COLO829 (cell line): Measurements from ENCODE around the gene VWC2.

ENCODE experiments used
- DNase-seq: peaks from one replicate; pipeline ENCODE4 v3.0.0; 2012; ENCODE audit warnings: low spot score

The VWC2 gene

DNA sequence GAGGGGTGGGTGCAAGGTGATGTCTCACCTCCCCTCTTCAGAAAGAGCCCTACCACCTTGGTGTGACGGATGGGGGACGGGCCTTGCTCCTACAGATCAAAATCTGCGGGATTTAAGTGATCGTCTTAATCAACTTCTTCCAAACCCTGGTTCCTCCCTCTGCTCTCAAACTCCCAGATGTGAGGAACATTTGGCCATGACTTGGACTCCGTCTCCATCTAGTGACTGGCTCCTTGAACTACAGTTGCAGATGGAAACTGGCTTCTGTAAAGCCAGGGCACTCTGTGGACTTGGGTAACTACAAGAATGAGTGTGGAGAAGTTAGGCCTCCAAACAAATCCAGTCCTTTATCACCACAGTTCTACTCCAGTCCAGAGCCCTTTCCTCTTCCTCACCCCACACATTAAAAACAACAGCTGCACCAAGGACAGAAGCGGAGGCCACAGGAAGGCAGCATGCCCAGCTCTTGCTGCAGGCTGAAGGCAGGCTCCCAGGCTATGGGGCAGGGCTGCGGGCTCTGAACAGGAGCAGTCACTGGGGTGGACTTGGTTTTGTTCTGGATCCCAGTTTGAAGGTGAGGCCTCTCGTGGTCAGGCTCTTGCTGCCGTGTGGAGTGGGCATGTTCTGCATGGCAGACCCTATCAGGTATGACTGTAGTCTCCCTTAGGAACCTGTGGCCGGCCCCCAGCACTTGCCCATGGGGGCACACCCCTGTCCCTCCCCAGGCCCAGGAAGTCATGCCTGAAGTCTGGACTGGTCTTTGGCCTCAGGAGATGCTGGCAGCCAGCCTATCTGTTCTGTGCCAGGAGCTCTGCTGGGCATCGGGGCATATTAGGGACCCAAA, 79.4 kb downstream of the VWC2 start:
- peak; percentile 63 for DNase-seq

DNA sequence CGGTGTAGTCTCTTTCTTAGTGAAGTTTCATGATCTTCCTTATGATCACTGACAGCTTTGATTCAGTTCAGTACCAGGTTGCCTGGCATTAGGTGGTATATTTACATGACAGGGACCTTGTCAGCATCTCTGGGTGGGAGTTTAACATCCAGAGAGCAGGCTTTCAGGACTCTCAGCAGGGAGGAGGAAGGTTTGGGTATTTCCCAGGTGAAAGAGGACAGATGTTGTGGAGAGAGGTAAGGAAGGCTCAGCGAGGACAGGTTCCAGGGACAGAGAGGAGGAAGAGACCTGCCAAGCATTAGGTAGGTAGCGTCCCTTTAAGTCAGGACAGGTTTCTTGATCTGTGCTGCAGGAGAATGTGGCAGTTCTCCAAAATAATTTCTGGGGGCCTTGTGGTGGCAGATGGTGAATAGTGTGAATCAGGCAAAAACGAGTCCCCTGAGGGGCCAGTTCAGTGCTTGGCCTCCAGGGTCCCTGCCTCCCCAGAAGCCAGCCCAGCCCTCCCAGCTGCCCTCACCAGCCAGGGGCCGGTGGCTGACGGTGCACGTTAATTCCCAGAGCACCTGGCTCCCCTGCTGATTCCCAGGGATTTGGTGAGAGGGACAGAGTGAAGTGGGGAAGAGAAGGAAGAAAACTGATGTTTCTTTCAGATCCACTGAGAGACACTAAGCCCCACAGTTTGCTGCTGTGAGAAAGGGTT, 82.0 kb downstream of the VWC2 start:
- DNase-seq: no peak

DNA sequence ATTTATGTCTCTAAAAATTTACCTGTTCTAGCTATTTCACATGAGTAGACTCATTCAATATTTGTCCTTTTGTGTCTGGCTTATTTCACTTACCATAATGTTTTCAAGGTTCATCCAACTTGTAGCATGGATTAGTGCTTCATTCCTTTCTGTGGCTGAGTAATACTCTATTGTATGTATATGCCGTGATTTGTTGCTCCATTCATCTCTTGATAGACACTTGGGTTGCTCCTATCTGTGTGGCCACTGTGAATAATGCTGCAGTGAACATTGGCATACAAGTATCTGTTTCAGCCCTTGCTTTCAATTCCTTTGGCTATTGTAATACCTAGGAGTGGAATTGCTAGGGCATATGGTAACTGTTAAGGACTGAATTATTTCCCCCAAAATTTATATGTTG, 86.9 kb downstream of the VWC2 start:
- no peak for DNase-seq

DNA sequence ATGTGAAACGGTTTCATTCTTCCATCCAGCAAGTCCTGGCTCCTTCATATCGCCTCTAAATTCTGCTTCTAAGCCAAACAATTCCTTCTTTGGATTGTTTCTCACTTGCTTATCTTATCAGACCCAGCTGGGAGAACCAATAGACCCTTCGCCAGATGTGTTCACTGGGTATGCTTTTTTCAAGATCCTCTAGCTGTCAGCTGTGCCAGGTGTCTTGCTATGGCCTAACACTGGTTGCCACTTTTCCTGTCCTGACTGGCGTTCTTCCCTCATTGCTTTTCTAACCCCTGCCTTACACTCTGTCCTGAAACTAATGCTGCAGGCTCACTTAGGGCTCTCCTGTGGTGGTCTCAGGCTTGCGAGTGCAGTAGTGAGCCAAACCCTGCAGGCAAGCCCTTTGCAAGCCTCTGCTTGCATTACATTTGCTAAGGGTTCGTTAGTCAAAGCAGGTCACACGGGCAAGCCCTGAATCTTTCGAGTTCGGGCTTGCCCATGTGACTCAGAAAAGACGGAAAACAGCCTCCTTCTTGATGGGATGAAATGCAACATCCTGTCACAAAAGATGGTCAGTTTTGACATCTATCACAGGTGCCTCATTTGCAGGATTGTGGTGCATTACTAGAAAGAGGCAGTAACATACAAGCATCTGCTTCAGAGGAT, 92.8 kb downstream of the VWC2 start:
- DNase-seq: no peak

DNA sequence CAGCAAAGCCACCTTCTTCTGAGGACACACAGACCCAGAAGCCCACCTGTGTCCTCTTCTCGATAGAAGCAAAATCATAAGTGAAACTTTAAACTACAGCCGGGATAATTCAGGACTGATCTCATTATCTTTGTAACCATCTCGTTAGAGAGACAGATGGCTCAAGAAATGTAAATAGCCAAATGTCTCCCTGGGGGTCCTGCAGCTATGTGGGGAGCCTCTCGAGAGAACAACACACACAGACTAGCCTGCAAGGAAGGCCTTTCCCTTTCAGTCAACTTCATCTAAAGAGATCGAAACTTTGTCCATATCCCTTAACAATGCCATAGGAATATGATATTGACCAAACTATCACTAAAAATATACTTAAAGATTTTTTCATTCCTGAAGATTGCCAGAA, 93.5 kb downstream of the VWC2 start:
- DNase-seq: no peak

DNA sequence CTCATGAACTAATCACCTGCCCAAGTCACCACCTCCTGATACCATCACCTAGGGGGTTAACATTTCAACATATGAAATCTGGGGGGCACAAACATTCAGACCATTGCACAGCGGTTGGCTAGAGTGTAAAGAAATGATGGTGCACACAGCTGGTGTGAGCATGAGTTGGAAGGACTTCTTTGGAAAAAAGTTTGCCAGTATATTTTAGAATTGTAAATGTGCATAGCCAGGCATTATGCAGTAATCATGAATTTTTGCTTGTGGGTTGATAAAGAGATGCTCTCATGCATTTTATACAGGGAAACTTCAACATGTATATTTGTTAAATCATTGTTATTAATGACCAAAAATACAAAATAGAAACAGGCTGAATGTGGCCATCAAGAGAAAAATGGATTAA, 100.0 kb downstream of the VWC2 start:
- no peak for DNase-seq

DNA sequence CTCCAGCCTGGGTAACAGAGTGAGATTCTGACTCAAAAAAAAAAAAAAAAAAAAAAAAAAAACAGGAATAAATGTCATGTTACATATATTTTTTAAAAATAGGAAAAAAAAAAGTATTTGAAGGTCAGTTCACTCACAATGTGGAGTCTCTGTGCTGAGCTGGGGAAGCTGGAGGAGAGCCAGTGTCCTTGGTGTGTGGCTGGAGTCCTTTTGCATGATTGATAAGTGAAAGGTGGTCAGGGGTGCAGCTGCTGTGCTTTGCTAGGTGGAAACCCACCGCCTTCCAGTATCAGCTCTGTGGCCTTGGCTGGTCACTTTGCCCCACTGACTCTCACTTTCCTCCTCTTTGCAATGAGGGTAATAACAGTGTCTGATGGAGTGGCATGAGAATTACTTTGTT, 101.9 kb downstream of the VWC2 start:
- DNase-seq: no peak

DNA sequence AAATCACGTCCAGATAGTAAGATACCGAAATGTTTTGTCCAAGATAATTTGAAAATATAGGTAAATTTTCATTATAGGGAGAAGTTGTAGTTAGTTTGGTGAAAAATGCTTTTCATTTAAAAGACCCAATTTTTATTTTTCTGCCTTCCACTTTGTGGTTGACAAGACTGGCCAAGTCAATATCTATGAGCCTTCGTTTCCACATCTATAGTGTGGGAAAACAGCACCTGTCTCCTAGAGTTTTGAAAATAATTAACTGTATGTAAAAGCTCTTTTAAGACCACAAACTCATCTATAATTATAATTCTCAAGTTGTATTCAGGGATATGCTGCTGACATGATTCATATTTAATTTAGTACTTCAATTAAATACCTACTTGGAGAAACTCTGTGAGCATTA, 102.8 kb downstream of the VWC2 start:
- DNase-seq: no peak

DNA sequence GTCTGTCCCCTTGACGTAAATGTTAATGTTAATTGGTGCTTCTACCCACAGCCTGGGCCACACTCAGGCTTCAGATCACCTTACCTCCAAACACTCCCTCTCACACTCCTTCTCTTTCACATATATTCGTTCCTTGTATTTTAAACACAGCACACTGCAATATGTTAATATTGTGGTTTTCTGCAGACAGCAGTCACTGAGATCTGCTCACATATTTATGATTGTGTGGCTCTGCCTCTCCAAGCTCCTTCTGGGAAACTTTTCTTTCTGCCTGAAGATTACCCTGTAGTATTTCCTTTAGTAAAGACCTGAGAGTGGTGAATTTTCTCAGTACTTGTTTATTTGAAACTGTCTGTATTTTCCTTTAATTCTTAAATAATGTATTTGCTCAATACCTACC, 104.7 kb downstream of the VWC2 start:
- DNase-seq: no peak

DNA sequence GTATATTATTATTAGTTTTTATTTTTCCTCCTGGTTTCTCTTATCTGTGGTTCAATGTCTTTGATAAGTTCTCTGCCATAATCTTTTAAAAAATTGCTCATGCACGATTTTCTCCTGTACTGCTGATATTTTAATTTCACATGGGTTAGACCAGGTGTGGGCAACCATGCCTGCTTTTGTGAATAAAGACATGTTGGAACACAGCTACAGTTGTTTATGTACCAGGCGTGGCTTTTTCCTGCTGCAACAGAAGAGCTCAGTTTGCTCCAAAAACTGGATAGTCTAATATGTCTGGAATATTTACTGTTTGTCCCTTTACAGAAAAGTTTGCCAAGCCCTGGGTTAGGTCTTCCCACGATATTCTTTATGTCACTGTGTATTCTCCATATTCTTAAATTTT, 105.2 kb downstream of the VWC2 start:
- no peak for DNase-seq

DNA sequence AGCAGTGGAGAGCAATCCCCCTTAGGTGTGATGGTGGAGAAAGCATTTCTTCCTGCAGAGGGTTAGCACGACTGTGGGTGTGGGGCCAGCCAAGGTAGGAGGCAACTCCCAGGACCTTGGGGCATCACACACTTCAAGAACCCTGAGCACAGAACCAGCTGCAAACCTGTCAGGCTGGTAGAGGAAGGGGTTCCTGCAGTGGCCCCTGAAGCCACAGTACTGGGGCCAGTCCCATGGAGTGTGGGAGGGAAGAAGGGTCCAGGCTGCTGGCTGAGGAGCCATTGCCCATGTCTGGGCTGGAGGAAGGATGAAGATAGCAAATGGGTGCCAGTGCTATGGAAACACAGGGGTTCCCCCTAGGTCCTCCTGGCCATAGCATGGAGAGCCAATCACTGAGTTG, 110.5 kb downstream of the VWC2 start:
- no peak for DNase-seq

DNA sequence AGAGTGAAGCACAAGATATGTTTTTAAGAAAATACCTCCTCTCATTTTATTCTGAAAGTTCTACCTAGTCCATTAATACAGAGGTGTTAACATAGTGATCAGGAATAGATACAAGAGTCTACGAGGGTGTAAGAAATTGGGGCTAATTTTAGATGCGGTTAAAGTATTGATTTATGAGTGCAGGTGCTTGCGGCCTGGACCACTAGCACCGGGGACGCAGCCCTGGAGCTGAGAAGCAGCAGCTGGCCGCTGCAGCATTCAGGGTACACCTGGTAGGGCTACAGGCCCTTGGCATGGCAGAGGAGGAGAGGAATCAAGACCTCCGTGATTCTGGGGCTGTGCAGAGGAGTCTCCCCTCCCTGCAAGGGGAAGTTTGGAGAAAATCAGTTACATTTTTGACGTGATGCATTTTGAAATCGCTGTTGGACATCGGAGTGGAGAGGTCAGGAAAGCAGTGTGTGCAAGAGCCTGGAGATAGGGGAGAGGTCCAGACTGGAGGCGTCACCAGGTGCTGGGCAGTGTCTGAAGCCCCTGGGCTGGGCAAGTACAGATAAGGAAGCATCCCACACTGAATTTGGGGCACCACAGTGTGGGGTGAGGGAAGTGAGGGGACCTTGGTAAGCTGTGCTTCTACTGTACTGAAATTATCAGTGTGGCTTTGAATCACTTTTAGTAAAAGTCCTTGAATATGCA, 112.3 kb downstream of the VWC2 start:
- DNase-seq: no peak

DNA sequence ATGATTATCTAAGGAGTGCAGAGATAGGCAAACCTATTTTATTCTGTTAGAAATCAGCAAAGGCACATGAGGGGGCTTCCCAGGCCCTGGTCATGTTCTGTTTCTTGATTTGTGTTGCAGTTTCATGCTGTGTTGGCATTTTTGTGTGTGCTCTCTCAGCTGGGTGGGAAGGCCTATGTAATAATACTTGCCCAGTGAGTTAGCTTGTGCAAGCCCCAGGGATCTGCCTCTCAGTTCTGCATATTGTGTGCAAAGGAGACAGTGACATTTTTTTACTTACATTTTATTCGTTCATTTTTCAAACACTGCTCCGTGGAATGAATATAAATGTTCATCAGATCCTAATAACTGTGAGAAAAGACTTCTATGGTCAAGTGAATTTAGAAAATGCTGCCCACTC, 119.0 kb downstream of the VWC2 start:
- DNase-seq: no peak

DNA sequence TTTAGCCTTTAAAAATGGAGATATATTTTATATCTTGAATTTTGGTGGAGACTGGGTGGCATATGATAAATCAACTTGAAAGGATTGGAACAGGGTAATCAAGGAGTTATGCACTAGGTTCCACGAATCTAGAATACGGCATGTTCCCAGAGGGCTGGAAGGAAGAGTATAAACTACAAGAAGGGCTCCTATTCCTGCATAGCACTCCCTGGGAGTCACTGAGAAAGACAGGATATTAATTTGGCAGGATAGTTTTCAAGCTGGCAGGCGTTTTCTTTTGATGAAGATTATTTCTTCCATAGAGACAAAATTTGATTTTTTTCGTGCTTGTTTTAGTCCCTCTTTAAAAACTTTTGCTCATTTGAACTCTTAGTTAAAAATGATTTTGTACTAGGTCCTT, 119.7 kb downstream of the VWC2 start:
- no peak for DNase-seq

DNA sequence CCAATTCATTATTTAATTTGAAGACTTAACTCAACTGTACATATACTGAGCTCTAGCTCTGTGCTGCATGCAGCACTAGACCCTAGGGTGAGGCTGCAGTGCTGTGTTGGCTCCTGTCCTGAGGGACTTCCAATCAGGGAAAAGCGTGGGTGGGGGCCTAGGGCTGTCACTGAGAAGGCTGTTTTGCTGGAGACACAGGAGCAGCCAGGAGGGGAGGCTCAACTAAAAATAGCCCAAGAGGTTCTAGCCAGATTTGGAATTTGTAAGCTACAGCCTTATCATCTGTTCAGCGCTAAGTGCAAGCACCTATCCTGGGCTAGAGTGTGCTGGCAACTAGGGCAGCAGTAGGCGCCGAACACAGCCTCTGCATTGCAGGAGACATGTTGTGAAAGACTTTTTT, 121.1 kb downstream of the VWC2 start:
- no peak for DNase-seq

DNA sequence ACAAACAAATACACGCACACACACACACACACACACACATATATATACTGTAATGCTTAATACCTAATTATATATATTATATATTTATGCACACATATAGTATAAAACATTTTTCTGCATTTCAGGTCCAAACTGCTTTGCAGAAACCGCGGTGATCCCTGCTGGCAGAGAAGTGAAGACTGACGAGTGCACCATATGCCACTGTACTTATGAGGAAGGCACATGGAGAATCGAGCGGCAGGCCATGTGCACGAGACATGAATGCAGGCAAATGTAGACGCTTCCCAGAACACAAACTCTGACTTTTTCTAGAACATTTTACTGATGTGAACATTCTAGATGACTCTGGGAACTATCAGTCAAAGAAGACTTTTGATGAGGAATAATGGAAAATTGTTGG, 138.5 kb downstream of the VWC2 start:
- DNase-seq: no peak

DNA sequence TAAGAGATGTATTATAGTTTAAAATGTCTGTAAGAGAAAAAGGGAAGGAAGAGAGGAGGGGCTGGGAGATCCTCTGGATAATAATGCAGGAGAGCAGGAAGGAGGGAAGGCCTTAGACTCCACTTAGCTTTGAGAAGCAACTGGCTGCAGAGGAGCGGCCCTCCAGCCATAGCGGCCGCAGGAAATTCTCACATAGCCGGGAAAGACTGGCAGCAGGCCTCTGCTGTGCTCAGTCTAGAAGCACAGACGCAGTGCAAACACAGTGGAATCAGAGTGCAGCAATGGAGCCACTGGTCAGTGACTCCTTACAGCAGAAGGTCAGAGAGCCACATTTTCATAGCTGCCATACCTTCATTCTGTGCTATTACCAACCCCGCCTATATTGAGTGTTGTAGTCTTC, 153.3 kb downstream of the VWC2 start:
- no peak for DNase-seq

DNA sequence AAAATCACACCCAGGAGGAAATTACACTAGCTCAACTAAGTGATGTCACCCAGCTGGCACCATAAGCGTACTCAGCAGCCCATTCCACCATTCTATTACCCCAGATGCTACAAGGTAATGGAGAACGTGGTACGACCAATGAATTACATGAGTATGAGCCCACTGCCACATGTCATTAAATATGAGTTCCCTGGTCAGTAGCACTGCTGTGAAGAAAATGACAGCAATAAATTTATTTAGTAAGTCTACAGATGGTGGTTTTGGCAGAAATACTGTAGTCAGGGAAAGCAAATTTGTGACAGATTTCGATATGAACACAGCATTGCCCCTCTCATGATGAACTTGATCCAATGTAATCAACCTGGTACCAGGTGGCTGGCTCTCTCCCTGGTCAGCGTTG, 154.2 kb downstream of the VWC2 start:
- DNase-seq: no peak

DNA sequence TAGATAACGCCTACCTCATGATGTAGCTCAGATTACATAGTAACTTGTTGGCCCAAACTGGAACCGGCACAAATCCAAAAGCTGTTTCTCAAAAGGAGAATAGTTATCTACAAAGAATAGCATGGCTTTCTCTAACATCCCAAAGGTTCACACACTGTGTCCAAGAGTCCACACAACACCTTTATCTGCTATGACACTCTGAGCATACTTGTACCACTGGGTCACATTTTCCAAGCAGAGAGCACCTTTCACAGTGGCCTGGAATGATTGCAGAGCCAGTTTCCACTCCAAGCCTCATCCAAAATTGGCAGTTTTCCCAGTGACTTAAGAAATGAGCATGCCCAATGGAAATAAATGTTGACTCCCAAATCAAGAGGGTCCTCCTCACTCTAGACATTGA, 155.3 kb downstream of the VWC2 start:
- DNase-seq: no peak

DNA sequence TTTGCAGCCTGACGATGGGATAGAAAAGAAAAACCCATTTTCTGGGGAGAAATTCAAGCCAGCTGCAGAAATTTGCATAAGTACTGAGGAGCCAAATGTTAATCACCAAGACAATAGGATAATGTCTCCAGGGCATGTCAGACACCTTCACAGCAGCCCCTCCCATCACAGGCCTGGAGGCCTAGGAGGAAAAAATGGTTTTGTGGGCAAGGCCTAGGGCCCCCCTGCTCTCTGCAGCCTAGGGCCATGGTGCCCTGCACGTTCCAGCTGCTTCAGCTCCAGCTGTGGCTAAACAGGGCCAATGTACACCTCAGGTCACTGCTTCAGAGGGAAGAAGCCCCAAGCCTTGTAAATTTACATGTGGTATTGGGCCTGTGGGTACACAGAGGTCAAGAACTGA, 158.2 kb downstream of the VWC2 start:
- DNase-seq: no peak

DNA sequence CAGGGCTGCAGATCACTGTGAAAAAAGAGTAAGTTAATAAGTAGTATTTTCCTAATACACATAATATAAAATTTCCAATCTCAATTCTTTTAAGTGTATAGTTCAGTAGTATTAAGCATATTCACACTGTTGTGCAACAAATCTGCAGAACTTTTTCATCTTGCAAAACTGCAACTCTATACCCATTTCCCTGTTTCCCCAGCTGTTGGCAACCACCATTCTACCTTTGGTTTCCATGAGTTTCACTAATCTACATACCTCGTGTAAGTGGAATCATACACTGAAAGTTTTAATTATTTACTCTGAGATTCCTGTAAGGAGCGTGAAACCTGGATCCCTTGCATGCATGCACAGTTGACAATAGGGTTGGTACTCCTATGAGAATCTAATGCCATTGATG, 164.2 kb downstream of the VWC2 start:
- no peak for DNase-seq
